GM15510 (cell line): ENCODE measurements around the gene GTF2H4.

ENCODE experiments used
- POLR2A ChIP-seq: IDR thresholded peaks from 3 replicates; pipeline ENCODE4 v1.6.1; 2011; ENCODE audit warnings: borderline replicate concordance; ENCODE audit not compliant: insufficient read length; ENCODE audit errors: extremely low read depth

GTF2H4 gene

GRCh38 chr6:30932665-30933365 lies 24.8 kb downstream of the GTF2H4 start:
- no peak for TF ChIP-seq POLR2A

GRCh38 chr6:30935018-30935417 lies 27.0 kb downstream of the GTF2H4 start:
- no peak for TF ChIP-seq POLR2A

DNA sequence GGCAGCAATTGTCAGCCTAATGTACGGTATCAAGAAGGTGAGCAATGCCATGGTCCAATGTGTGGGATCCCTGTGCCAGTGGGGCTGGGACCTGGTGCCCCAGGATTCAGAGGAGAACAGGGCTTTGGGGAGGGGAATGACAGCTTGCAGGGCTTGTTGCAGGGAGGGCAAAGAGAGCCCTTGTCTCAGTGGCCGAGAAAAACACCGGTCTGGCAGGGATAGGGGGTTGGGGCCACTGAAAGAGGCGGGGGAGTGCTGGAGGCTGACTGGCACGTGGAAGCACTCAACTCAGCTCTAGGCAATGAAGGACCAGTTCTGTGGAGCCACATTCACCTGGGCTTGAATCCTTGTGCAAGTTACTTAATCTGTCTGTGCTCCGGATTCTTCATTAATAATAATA lies 29.3 kb downstream of the GTF2H4 start:
- TF ChIP-seq POLR2A, result no peak

GRCh38 chr6:30938730-30939129 lies 30.7 kb downstream of the GTF2H4 start:
- no peak for TF ChIP-seq POLR2A

DNA sequence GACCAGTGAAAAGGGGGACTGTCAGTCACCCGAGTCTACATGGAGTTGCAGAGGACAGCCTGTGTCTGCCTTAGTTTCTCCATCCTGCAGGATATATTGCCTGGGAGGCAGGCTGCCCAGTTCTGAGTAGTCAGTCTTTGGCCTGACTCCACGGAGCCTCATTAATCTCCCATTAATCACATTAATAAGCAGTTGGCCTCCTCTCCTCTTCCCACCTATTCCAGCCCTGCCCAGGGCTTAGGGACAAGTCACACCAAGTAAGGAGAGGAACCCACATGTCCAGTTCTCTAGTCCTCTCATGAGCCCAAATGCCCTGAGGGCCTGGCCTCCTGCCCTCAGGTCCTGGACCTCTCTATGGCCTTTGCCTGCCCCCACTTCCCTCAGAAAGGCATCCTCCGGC lies 31.5 kb downstream of the GTF2H4 start:
- TF ChIP-seq POLR2A, result no peak

DNA sequence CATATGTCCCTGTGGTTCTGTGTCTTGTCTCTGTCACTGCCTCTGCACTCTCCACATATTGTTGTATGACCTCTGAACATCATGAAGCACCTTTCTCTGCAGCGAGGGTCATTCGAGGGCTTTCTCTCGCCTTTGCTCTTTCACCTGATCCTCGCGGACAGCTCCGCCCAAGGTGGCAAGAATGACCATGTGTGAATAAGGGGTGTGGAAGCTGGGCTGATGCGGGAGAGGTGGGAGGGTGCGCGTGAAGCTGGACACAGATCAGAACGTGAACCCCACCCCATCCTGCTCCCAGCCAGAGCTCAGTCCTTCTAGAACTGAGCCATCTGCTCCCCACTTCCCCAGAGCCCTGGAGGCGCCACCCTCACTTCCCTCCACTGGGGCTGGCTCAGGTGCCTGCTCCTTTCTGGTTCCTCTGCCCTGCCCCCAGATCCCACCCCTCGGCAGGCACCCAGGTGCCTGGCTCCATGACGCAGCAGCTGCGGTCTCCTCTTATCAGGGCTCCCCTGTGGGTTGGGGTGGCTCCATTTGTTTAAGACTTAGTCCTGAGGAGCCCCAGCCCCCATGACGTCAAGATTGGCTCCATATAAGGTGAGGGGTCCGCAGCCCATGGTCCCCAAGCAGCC lies 32.5 kb downstream of the GTF2H4 start, which contains the start of gene MUCL3:
Gene MUCL3 (plus strand): TSS at position 613 of the 626 bp plus-strand sequence. CDS start 27 bp downstream, outside the sequence.
- TF ChIP-seq POLR2A, result no peak

GRCh38 chr6:30942338-30943060 lies 34.5 kb downstream of the GTF2H4 start:
- no peak for TF ChIP-seq POLR2A

- TF ChIP-seq POLR2A, result no peak
Measured at GRCh38 chr6:30944051-30944450, 36.0 kb downstream of the GTF2H4 start.

- no peak for TF ChIP-seq POLR2A
Measured at GRCh38 chr6:30945281-30945680, 37.3 kb downstream of the GTF2H4 start.

DNA sequence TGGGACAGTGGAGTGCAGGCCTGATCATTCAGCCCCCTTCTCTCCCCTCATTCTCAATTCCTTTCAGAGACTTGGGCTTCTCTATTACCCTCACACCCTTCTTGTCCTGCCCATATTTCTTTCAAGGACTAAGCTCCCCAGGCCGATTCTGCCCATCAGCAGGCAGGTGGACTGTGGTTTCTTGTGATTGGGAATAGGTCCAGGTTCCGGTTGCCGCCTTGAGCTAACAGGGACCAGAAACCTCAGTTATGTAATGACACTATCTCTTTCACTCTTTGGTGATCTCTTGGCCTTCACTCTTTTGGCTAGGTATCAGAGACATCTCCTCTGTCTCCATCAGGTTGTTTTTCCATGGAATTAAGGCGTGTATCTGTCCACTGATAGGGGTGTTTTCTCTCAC lies 39.2 kb downstream of the GTF2H4 start:
- no peak for TF ChIP-seq POLR2A

DNA sequence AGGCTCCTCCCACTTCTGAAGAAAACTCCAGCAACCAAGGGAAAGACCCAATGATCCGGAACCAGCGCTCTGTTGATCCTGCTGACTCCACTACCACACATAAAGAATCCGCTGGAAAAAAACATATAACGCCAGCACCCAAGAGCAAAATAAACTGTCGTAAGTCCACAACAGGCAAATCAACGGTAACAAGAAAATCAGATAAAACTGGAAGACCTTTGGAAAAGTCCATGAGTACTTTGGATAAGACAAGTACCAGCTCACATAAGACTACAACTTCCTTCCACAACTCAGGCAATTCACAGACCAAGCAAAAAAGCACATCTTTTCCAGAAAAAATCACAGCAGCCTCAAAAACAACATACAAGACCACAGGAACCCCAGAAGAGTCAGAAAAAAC lies 40.8 kb downstream of the GTF2H4 start:
- TF ChIP-seq POLR2A, result no peak

- no peak for TF ChIP-seq POLR2A
Measured at GRCh38 chr6:30951907-30952469, 44.0 kb downstream of the GTF2H4 start.

GRCh38 chr6:30954631-30955366 lies 46.8 kb downstream of the GTF2H4 start:
- TF ChIP-seq POLR2A, result no peak

- peak; percentile 70 for TF ChIP-seq POLR2A
Measured at GRCh38 chr6:30955367-30956042, 47.5 kb downstream of the GTF2H4 start.
